VCaP (cell line): ENCODE measurements around the gene HNF1B.
A peak's percentile ranks its signal among the peaks of the same experiment; 100 is the strongest.

Experiments used
- H3K27ac ChIP-seq: fragments of 450-650 bp; 2 replicates; pipeline ENCODE4 v1.5.1; 2017
- TF ChIP-seq, protein P1 (sequence below): fragments of 450-650 bp; conservative IDR thresholded peaks from 2 replicates; pipeline ENCODE4 v1.5.1; 2017; ENCODE audit warnings: mild to moderate bottlenecking, moderate library complexity

HNF1B gene

DNA sequence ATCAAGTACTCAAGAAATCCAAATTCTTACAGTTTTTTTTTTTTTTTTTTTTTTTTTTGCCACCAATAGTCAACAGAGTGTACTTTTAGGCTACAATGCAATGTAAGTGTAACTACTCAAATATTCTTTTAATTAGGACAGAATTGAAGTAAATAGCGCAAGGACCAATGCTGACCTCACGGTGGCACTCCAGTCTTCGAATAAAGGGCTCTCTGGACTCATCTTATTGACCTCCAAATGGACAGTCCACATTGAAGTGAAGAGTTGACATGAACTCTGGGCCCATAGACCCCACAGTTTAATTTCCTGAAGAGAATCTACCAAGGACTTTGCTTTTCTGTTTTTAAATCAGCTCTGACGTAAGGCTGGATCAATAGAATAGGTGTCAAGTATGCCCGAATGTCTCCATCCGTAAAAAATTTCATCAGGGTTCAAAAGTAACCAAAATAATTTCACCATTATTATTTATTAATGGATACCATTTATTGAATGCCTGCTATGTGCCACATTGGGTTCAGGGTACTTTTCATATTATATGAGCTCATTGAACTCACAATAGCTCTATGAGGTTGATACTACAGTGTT, 94.3 kb downstream of the HNF1B start:
- TF ChIP-seq, protein P1, sequence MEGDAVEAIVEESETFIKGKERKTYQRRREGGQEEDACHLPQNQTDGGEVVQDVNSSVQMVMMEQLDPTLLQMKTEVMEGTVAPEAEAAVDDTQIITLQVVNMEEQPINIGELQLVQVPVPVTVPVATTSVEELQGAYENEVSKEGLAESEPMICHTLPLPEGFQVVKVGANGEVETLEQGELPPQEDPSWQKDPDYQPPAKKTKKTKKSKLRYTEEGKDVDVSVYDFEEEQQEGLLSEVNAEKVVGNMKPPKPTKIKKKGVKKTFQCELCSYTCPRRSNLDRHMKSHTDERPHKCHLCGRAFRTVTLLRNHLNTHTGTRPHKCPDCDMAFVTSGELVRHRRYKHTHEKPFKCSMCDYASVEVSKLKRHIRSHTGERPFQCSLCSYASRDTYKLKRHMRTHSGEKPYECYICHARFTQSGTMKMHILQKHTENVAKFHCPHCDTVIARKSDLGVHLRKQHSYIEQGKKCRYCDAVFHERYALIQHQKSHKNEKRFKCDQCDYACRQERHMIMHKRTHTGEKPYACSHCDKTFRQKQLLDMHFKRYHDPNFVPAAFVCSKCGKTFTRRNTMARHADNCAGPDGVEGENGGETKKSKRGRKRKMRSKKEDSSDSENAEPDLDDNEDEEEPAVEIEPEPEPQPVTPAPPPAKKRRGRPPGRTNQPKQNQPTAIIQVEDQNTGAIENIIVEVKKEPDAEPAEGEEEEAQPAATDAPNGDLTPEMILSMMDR: peak; percentile 88
- H3K27ac ChIP-seq: no peak overlapping the region

DNA sequence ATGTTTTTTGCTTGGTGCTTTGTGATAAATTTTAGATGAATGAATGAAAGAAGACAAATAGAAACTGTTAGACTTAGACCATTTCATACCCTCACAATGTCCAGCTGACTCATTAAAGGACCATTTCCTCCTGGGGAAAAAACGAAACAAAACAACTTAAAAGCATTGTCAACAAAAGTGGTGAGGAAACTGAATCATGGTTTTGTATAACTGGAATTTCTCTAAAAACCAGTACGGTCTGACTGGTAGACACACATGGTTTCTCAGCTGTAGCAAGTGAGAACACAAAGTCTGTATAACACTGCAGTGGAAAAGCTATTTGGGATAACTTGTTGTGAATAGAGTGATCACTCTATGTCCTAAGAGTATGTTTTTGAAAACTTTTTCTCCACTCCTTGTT, 96.3 kb downstream of the HNF1B start:
- H3K27ac ChIP-seq: no peak overlapping the region
- TF ChIP-seq, protein P1: no peak

DNA sequence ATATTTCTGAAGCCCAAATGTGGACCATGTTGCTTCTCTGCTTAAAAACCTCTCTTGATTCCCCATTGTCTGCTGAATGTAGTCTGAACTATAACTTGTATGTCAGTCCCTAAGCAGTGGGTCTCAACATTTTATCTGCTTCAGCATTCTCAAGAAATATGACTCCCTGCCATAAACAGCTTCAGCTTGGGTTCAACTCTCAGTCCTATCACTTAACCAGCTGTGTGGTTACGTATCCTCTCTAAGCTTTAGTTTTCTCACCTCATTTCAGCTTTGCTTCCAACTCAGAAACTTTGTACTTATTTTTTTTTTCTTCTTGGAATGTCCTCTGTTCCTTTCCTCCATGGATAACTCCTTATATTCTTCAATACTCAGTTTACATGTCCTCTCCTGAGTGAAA, 97.0 kb downstream of the HNF1B start:
- TF ChIP-seq, protein P1: no peak
- no peak overlapping the region for H3K27ac ChIP-seq

DNA sequence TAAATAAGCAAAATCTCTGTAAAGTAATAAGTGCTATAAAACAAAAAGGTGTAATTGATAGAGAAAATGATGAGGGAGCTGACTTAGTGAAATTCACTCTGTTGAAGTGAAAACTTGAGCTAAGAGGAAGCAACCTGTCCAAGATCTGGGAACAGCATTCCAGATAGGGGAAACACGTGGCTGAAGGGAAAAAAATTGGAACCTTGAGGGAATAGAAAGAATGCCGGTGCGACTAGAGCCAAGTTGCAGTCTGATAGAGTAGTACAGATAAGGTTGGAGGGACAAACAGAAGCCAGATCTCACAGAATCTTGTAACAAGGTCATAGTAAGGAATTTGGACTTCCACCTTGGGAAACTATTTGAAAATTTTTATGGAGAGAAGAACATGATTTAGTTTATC, 101.0 kb downstream of the HNF1B start:
- H3K27ac ChIP-seq: peak overlapping the region; percentile 91
- TF ChIP-seq, protein P1: no peak

DNA sequence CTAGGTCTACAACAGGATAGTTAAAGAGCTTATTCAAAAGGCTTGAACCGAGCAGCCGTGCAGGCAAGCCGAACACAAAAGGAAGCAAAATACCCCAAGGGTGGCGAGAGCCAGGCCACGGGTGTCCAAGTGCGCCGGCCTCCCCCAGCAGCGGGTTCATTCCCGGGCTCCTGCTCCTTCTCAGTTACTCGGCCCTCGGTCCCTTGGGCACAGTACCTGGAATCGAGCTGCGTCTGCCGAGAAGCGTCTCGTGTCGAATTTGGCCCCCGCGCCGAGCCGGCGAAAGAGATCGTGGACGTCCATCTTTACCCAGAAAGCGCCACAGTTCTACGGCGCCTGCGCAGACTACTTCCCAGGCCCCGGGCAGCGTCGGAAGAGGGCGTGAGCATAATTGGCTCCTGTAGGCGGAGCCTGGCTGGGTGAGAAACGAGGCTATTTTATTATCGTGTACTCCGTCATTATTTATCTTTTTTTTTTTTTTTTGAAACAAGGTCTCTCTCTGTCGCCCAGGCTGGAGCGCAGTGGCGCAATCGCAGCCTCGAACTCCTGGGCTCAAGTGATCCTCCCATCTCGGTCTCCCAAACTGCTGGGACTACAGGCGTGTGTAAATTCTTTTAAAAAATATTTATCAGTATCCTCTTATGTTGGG, 101.6 kb downstream of the HNF1B start, which contains the start of gene DDX52:
DDX52 (minus strand) TSS at position 329 of the 649 bp plus-strand sequence; CDS start at position 303, 26 bp downstream.
- H3K27ac ChIP-seq: peak within 1 kb of the TSS; percentile 91
- TF ChIP-seq, protein P1: no peak; the same call in 1 of the 2 replicates

DNA sequence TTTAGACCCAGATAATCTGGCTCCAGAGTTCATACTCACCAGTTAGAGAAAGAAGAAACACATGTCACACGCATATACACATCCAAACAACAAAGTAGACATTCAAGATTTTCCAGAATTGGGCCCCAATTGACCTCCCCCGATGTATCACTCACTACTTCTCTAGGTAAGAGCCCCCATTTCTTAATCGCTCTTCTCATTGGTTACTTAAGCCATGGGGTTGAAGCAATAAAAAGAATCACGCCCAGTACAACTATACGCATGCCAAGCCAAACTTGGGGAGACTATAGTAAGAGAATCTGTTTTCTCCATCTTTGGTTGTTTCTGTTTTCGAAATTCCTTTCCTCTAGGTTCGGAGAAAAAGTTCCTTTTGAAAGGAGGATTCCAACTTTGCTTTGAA, 102.2 kb downstream of the HNF1B start:
- TF ChIP-seq, protein P1: no peak
- H3K27ac ChIP-seq: peak overlapping the region; percentile 91

DNA sequence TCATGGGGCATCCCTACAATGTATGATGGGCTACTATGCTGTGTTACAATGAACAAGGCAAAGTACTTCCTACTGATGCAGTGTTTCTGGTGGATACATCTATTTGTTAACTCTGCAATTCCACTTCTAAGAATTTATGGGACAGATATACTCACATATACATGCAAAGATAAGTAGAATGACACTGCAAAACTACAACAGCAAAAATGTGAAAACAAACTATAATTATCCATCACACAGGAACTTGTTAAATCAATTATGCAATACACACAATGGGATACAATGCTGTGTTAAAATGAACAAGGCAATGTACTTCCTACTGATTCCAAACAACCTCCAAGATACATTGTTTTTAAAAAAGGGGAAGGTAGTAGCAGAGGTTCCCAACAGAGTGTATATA, 104.8 kb downstream of the HNF1B start:
- TF ChIP-seq, protein P1: no peak
- H3K27ac ChIP-seq: no peak overlapping the region
